HG02642 (cell line): Measurements from ENCODE around the gene HOOK1.
"Not testable (repeated sequence)": the region's sequence is repeated elsewhere in the genome, so short reads cannot be mapped to it uniquely, and the experiment has no call there.

Source experiments
- ATAC-seq: cut with Tn5 transposase; IDR thresholded peaks from one replicate; pipeline ENCODE4 v1.9.1; 2021; ENCODE audit warnings: mild to moderate bottlenecking; ENCODE audit not compliant: unreplicated experiment, poor library complexity

The HOOK1 gene

GRCh38 chr1:59880735-59881134 is 66.0 kb downstream of the HOOK1 start:
- ATAC-seq = no peak

- ATAC-seq = no peak
Measured at GRCh38 chr1:59885160-59885832, 70.5 kb downstream of the HOOK1 start.

GRCh38 chr1:59892841-59893811 is 78.4 kb downstream of the HOOK1 start:
- no peak for ATAC-seq

GRCh38 chr1:59897165-59897564 is 82.4 kb downstream of the HOOK1 start:
- ATAC-seq = no peak

- no peak for ATAC-seq
Measured at GRCh38 chr1:59898927-59899326, 84.2 kb downstream of the HOOK1 start.

- ATAC-seq = no peak
Measured at GRCh38 chr1:59900640-59901039, 85.9 kb downstream of the HOOK1 start.

- no peak for ATAC-seq
Measured at GRCh38 chr1:59901770-59902388, 87.1 kb downstream of the HOOK1 start.

- peak; percentile 65 for ATAC-seq
Measured at GRCh38 chr1:59903141-59903754, 88.5 kb downstream of the HOOK1 start.

- no peak for ATAC-seq
Measured at GRCh38 chr1:59906931-59907330, 92.2 kb downstream of the HOOK1 start.

- no peak for ATAC-seq
Measured at GRCh38 chr1:59908084-59908483, 93.3 kb downstream of the HOOK1 start.

- no peak for ATAC-seq
Measured at GRCh38 chr1:59908682-59909081, 93.9 kb downstream of the HOOK1 start.

GRCh38 chr1:59914791-59915286 is 100.1 kb downstream of the HOOK1 start:
- not testable (repeated sequence) for ATAC-seq

GRCh38 chr1:59915516-59915915 is 100.8 kb downstream of the HOOK1 start:
- no peak for ATAC-seq

GRCh38 chr1:59917026-59917784 is 102.5 kb downstream of the HOOK1 start:
- no peak for ATAC-seq

GRCh38 chr1:59917785-59918180 is 103.0 kb downstream of the HOOK1 start:
- no peak for ATAC-seq

- ATAC-seq = no peak
Measured at GRCh38 chr1:59919746-59920145, 105.0 kb downstream of the HOOK1 start.

- ATAC-seq = not testable (repeated sequence)
Measured at GRCh38 chr1:59921258-59921899, 106.6 kb downstream of the HOOK1 start.

- no peak for ATAC-seq
Measured at GRCh38 chr1:59924653-59925052, 109.9 kb downstream of the HOOK1 start.
